Peyer's patch (tissue), 4 donors: ENCODE data around the gene FER1L5. TPM values are rescaled to one million over a fixed set of nuclear protein-coding genes. Genes with fewer than 3 reads are reported as not detected.

Source experiments
- DNase-seq, 3 donors: peaks; one replicate each; pipeline ENCODE4 v3.0.0-alpha.2; 2017 to 2019
- H3K27ac ChIP-seq, 4 donors: fragments of 200-600 bp; sonication (generic); one replicate each; pipeline ENCODE4 v1.5.1; 2016 to 2019
- H3K27me3 ChIP-seq, 2 donors: fragments of 200-600 bp; sonication (generic); one replicate each; pipeline ENCODE4 v1.5.1; 2019
- H3K36me3 ChIP-seq, 3 donors: fragments of 200-600 bp; sonication (generic); one replicate each; pipeline ENCODE4 v1.5.1; 2016 to 2019
- H3K4me1 ChIP-seq, 4 donors: fragments of 200-600 bp; sonication (generic); one replicate each; pipeline ENCODE4 v1.5.1; 2016 to 2019
- H3K4me3 ChIP-seq, 4 donors: fragments of 200-600 bp; sonication (generic); 1 replicate in 3 of 4; 2 replicates in 1 of 4; pipeline ENCODE4 v1.5.1; 2016 to 2019; ENCODE audit warnings: mild to moderate bottlenecking in 1 of 4
- H3K9me3 ChIP-seq, 4 donors: fragments of 200-600 bp; sonication (generic); one replicate each; pipeline ENCODE4 v1.5.1; 2016 to 2019; ENCODE audit warnings: mild to moderate bottlenecking in 1 of 4
- CTCF ChIP-seq, 6 experiments: fragments of 450-650 bp in 4 of 6; fragments of 200-600 bp in 2 of 6; sonication (generic) in 1 of 6; IDR thresholded peaks; one replicate each; pipeline ENCODE4 v1.5.1; 2017 to 2019; ENCODE audit warnings: antibody characterized with exemption in 6 of 6, mild to moderate bottlenecking in 3 of 6, moderate library complexity in 1 of 6
- POLR2A ChIP-seq, 2 donors: fragments of 450-650 bp; IDR thresholded peaks; one replicate each; pipeline ENCODE4 v1.5.1; 2017; ENCODE audit warnings: antibody characterized with exemption in 2 of 2, mild to moderate bottlenecking in 2 of 2, moderate library complexity in 2 of 2
- total RNA-seq, 4 donors: library from RNA; depleted of rRNA; stranded (reverse); fragments of >200 nt; gene quantifications; one replicate each; pipeline ENCODE4 v1.1.0, GENCODE V29; 2016

Gene FER1L5
- total RNA-seq, 4 donors from 2014 or later: not detected

GRCh38 chr2:96734880-96735583 lies 92.5 kb downstream of the FER1L5 start:
- H3K4me1 ChIP-seq: peaks cover 0 to 15% (median 7%) of the 10 kb centered on the region in 4 donors
- no peaks in the 10 kb centered on the region for H3K27me3 ChIP-seq
- H3K9me3 ChIP-seq: no peaks in the 10 kb centered on the region
- DNase-seq: no peak
- H3K36me3 ChIP-seq: peaks cover 0 to 51% (median 3%) of the 10 kb centered on the region in 3 donors
- peak overlapping the region in 2 of 4 donors; percentile 20 to 49 for H3K27ac ChIP-seq
- TF ChIP-seq POLR2A (IDR thresholded peaks at IDR 0.05) (no peak), CTCF (IDR thresholded peaks at IDR 0.05) (no peak)
- H3K4me3 ChIP-seq: no peak overlapping the region

GRCh38 chr2:96737251-96737650 lies 94.7 kb downstream of the FER1L5 start:
- H3K36me3 ChIP-seq: peaks cover 0 to 30% (median under 1%) of the 10 kb centered on the region in 3 donors
- H3K4me3 ChIP-seq: no peak overlapping the region
- no peak for TF ChIP-seq POLR2A (IDR thresholded peaks at IDR 0.05)
- TF ChIP-seq CTCF (IDR thresholded peaks at IDR 0.05): no peak
- peaks cover 0 to 15% (median 7%) of the 10 kb centered on the region in 4 donors for H3K4me1 ChIP-seq
- no peak overlapping the region for H3K27ac ChIP-seq
- H3K27me3 ChIP-seq: no peaks in the 10 kb centered on the region
- DNase-seq: no peak
- no peaks in the 10 kb centered on the region for H3K9me3 ChIP-seq

GRCh38 chr2:96737831-96738230 lies 95.3 kb downstream of the FER1L5 start:
- no peak for DNase-seq
- Histone ChIP-seq H3K27me3 (no peaks in the 10 kb centered on the region), H3K27ac (no peak overlapping the region), H3K4me1 (peaks cover 0 to 15% (median 7%) of the 10 kb centered on the region in 4 donors), H3K9me3 (no peaks in the 10 kb centered on the region), H3K4me3 (no peak overlapping the region), H3K36me3 (peaks cover 0 to 25% (median 0%) of the 10 kb centered on the region in 3 donors)
- TF ChIP-seq CTCF (IDR thresholded peaks at IDR 0.05) (no peak), POLR2A (IDR thresholded peaks at IDR 0.05) (no peak)

- Histone ChIP-seq H3K4me1 (peaks cover 0 to 15% (median 7%) of the 10 kb centered on the region in 4 donors), H3K27ac (peak overlapping the region; percentile 66 to 74 (median 72)), H3K4me3 (peak overlapping the region; percentile 70 to 90 (median 78)), H3K36me3 (peaks cover 0 to 11% (median 0%) of the 10 kb centered on the region in 3 donors), H3K9me3 (no peaks in the 10 kb centered on the region), H3K27me3 (no peaks in the 10 kb centered on the region)
- TF ChIP-seq POLR2A (IDR thresholded peaks at IDR 0.05) (no peak), CTCF (IDR thresholded peaks at IDR 0.05) (no peak)
- no peak for DNase-seq
Measured at GRCh38 chr2:96739076-96739632, 96.6 kb downstream of the FER1L5 start.

GRCh38 chr2:96739633-96740428 lies 97.3 kb downstream of the FER1L5 start, which contains the start of gene LMAN2L:
TSS of gene LMAN2L (minus strand) at chr2:96740064. CDS start at chr2:96740040, 24 bp downstream.
- Histone ChIP-seq H3K9me3 (no peaks in the 10 kb centered on the region), H3K36me3 (peaks cover 0 to 8% (median 0%) of the 10 kb centered on the region in 3 donors), H3K4me3 (peak within 1 kb of the TSS; percentile 70 to 90 (median 78)), H3K27ac (peak within 1 kb of the TSS; percentile 66 to 74 (median 72)), H3K27me3 (no peaks in the 10 kb centered on the region), H3K4me1 (peaks cover 0 to 15% (median 7%) of the 10 kb centered on the region in 4 donors)
- DNase-seq: peak; percentile 97 to 100 (median 99)
- peak in 2 of 6 experiments; percentile 17 to 20 for TF ChIP-seq CTCF (IDR thresholded peaks at IDR 0.05)
- TF ChIP-seq POLR2A (IDR thresholded peaks at IDR 0.05): no peak
